Left kidney (tissue), 8 donors: ENCODE measurements around the gene IPPK. TPM values are rescaled to one million over a fixed set of nuclear protein-coding genes. Genes with fewer than 3 reads are reported as not detected.

Experiments used
- DNase-seq: peaks from one replicate; pipeline ENCODE4 v3.0.0-alpha.2; 2013
- long read RNA-seq, 8 donors: transcript quantifications; one replicate each; lab custom pipeline, GENCODE V29; 2026
- polyA plus RNA-seq: library from polyadenylated mRNA; unstranded; fragments of 120-200 nt; gene quantifications from one replicate; pipeline ENCODE4 v1.2.1, GENCODE V29; 2013; ENCODE audit not compliant: insufficient read length

The IPPK gene
- polyA plus RNA-seq, result 13.7 TPM
- long read RNA-seq, donor 1, full-length matches to known transcripts, result 7 of 7 reads
- long read RNA-seq, donor 1, partial matches to known transcripts, result 0 of 7 reads
- long read RNA-seq, donor 1, other reads (novel, unspliced or antisense), result 0 of 7 reads
- long read RNA-seq, donor 2, full-length matches to known transcripts, result 3 of 3 reads
- long read RNA-seq, donor 2, partial matches to known transcripts, result 0 of 3 reads
- long read RNA-seq, donor 2, other reads (novel, unspliced or antisense), result 0 of 3 reads
- long read RNA-seq, donor 3, full-length matches to known transcripts, result 1 of 10 reads
- long read RNA-seq, donor 3, partial matches to known transcripts, result 9 of 10 reads
- long read RNA-seq, donor 3, other reads (novel, unspliced or antisense), result 0 of 10 reads
- long read RNA-seq, donor 4, result 0 reads
- long read RNA-seq, donor 5, full-length matches to known transcripts, result 1 of 1 reads
- long read RNA-seq, donor 5, partial matches to known transcripts, result 0 of 1 reads
- long read RNA-seq, donor 5, other reads (novel, unspliced or antisense), result 0 of 1 reads
- long read RNA-seq, donor 6, result 0 reads
- long read RNA-seq, donor 7, result 0 reads
- long read RNA-seq, donor 8, full-length matches to known transcripts, result 3 of 3 reads
- long read RNA-seq, donor 8, partial matches to known transcripts, result 0 of 3 reads
- long read RNA-seq, donor 8, other reads (novel, unspliced or antisense), result 0 of 3 reads

GRCh38 chr9:92669890-92670708 lies at the start of gene IPPK:
IPPK (minus strand) TSS chr9:92670131; CDS start chr9:92669988, 143 bp downstream.
- DNase-seq, result peak; percentile 98

GRCh38 chr9:92719028-92719647 lies 49.2 kb upstream of the IPPK start:
- DNase-seq, result no peak

GRCh38 chr9:92718086-92719001 lies 48.4 kb upstream of the IPPK start:
- no peak for DNase-seq

- DNase-seq, result no peak
Measured at GRCh38 chr9:92717201-92718085, 47.5 kb upstream of the IPPK start.

- DNase-seq, result peak; percentile 55
Measured at GRCh38 chr9:92716557-92716956, 46.6 kb upstream of the IPPK start.

- no peak for DNase-seq
Measured at GRCh38 chr9:92715488-92716231, 45.7 kb upstream of the IPPK start.

GRCh38 chr9:92714787-92715487 lies 45.0 kb upstream of the IPPK start:
- DNase-seq, result no peak

GRCh38 chr9:92714016-92714415 lies 44.1 kb upstream of the IPPK start:
- DNase-seq, result no peak

- no peak for DNase-seq
Measured at GRCh38 chr9:92713528-92713927, 43.6 kb upstream of the IPPK start.

- DNase-seq, result no peak
Measured at GRCh38 chr9:92712767-92713166, 42.8 kb upstream of the IPPK start.

GRCh38 chr9:92711844-92712243 lies 41.9 kb upstream of the IPPK start:
- no peak for DNase-seq

- DNase-seq, result no peak
Measured at GRCh38 chr9:92711146-92711545, 41.2 kb upstream of the IPPK start.

- DNase-seq, result no peak
Measured at GRCh38 chr9:92710368-92710767, 40.4 kb upstream of the IPPK start.

GRCh38 chr9:92709954-92710353 lies 40.0 kb upstream of the IPPK start:
- DNase-seq, result no peak

- DNase-seq, result no peak
Measured at GRCh38 chr9:92709240-92709639, 39.3 kb upstream of the IPPK start.

GRCh38 chr9:92707530-92707929 lies 37.6 kb upstream of the IPPK start:
- no peak for DNase-seq

- DNase-seq, result no peak
Measured at GRCh38 chr9:92706218-92706940, 36.4 kb upstream of the IPPK start.

- no peak for DNase-seq
Measured at GRCh38 chr9:92704528-92704927, 34.6 kb upstream of the IPPK start.
